ENCODE results near the gene MRPL24. TPM values are rescaled to one million over a fixed set of nuclear protein-coding genes. Genes with fewer than 3 reads are reported as not detected.

MRPL24 gene
- total RNA-seq, 2 experiments from 2014 or later = 84.2 to 93.6 TPM

DNA sequence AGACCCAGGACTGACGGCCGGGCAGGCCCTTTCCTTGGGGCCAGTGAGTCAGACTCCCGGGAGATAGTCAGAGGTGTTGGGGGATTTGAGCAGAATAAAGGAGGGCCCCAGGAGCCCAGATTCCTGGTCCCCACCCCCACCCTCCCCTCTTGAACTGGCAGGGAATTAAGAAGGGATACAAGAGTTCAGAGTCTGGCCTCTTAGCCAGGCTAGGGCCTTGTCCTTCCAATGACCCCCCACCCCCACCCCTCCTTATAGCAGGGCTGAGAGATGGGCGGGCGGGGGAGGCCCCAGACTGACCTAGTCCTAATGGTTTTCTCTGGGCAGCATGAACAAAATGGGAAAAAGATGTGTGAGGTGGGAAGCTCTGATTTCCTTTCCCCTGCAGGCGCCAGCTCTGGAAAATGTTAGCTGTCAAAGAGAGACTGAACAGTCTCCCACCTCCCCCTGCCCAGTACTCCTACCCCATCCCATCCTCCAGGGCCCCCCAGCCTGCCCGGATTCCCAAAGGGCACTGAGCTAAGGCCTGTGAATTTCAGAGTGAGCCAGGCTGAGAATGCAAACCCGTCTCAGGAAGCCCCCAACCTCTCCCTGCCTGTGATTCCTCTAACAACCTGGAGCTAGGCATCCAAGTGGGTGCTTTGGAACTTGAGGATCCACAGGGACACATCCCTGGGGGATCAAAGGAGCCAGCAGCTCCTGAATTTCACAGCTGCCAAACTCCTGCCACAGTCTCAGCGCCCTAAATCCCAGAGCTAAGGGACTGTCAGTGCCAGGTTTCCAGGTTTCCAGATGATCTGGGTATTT lies 29.7 kb downstream of the MRPL24 start:
- intact Hi-C loops (cut with micrococcal nuclease) = no loop called here
- Mint-ChIP-seq H3K9me3 (no peaks in the 10 kb centered on the region), H3K27me3 (no peaks in the 10 kb centered on the region), H3K4me3 (no peak overlapping the region), H3K36me3 (ENCODE audit: low read depth) (peaks cover 2% of the 10 kb centered on the region), H3K27ac (no peak overlapping the region), H3K4me1 (ENCODE audit: low read depth) (peaks cover 16% of the 10 kb centered on the region)
- no peak for ATAC-seq
- ChIA-PET CTCF (interaction anchor here (0.9 to 9.2 kb wide), 7 partner anchors 16 to 179 kb away, joined by 3 to 91 read pairs (median 4); partner anchors contain the start of genes ISG20L2 and METTL25B), POLR2A (interaction anchor here (0.7 kb wide), 2 partner anchors 33 to 382 kb away, joined by 3 read pairs; no protein-coding TSS in a partner anchor)
- TF ChIP-seq, protein P1, sequence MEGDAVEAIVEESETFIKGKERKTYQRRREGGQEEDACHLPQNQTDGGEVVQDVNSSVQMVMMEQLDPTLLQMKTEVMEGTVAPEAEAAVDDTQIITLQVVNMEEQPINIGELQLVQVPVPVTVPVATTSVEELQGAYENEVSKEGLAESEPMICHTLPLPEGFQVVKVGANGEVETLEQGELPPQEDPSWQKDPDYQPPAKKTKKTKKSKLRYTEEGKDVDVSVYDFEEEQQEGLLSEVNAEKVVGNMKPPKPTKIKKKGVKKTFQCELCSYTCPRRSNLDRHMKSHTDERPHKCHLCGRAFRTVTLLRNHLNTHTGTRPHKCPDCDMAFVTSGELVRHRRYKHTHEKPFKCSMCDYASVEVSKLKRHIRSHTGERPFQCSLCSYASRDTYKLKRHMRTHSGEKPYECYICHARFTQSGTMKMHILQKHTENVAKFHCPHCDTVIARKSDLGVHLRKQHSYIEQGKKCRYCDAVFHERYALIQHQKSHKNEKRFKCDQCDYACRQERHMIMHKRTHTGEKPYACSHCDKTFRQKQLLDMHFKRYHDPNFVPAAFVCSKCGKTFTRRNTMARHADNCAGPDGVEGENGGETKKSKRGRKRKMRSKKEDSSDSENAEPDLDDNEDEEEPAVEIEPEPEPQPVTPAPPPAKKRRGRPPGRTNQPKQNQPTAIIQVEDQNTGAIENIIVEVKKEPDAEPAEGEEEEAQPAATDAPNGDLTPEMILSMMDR (IDR thresholded peaks at IDR 0.05) = no peak
- DNase-seq = no peak

GRCh38 chr1:156709757-156710489 lies 31.0 kb downstream of the MRPL24 start:
- ChIA-PET POLR2A (no interaction called here), CTCF (interaction anchor here (1.1 to 13.0 kb wide), 4 partner anchors 17 to 150 kb away, joined by 3 to 271 read pairs (median 82); partner anchors contain the start of genes ISG20L2 and METTL25B)
- TF ChIP-seq, protein P1 (IDR thresholded peaks at IDR 0.05) = no peak
- intact Hi-C loops (cut with micrococcal nuclease) = no loop called here
- DNase-seq (no peak), ATAC-seq (no peak)
- Mint-ChIP-seq H3K27me3 (peaks cover 5% of the 10 kb centered on the region), H3K36me3 (ENCODE audit: low read depth) (no peaks in the 10 kb centered on the region), H3K27ac (no peak overlapping the region), H3K4me1 (ENCODE audit: low read depth) (peaks cover 27% of the 10 kb centered on the region), H3K9me3 (no peaks in the 10 kb centered on the region), H3K4me3 (no peak overlapping the region)

DNA sequence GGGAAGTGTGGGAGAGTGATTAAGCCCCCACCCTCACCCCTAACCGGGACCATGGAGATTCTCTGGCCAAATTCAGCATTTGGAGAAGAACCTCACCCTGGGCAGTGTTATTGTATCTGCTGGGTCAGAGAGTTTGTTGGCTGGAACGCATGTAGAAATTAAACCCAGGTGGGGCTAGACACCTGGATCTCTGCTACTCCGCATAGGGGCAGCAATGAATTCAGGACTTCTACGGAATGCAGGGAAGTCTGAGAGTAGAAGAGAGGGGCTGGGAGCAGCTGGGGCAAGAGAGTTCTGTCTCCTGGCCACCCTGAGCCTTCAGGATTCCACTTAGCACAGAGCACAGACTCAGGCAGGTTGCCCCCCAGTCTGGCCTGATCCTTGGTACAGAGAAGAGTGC lies 31.9 kb downstream of the MRPL24 start:
- Mint-ChIP-seq H3K27ac (no peak overlapping the region), H3K36me3 (ENCODE audit: low read depth) (no peaks in the 10 kb centered on the region), H3K4me3 (no peak overlapping the region), H3K27me3 (peaks cover 10% of the 10 kb centered on the region), H3K9me3 (no peaks in the 10 kb centered on the region), H3K4me1 (ENCODE audit: low read depth) (peaks cover 32% of the 10 kb centered on the region)
- DNase-seq = no peak
- TF ChIP-seq, protein P1 (IDR thresholded peaks at IDR 0.05) = no peak
- CTCF ChIA-PET = interaction anchor here (0.9 to 13.0 kb wide), 3 partner anchors 17 to 183 kb away, joined by 3 to 271 read pairs (median 108); partner anchors contain the start of genes ISG20L2 and METTL25B
- POLR2A ChIA-PET = interaction anchor here (1.1 kb wide), 1 partner anchor 13 kb away, joined by 3 read pairs; no protein-coding TSS in a partner anchor
- intact Hi-C loops (cut with micrococcal nuclease) = no loop called here
- ATAC-seq = no peak

DNA sequence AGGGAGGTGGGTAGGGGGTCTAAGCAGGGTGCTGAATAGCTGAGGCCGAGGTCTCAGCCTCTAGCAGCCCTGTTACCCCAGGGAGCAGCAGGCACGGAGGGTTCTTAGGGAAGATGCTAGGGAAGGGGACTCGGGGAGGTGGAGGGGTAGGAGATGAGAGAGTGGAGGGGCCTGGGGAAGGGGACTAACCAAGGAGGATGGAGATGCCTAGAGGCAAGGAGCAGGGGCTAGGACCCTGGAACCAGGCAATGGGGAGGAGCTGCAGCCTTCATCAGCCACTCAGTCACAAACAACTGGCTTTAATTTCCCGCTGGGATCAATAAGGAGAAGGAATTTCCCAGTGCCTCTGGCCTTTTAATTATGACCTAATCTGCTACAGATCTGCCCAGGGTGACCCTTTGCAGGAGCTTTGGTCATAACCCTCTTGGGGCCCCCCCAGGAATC lies 32.6 kb downstream of the MRPL24 start:
- Mint-ChIP-seq H3K36me3 (ENCODE audit: low read depth) (no peaks in the 10 kb centered on the region), H3K27ac (no peak overlapping the region), H3K4me3 (no peak overlapping the region), H3K27me3 (peaks cover 17% of the 10 kb centered on the region), H3K4me1 (ENCODE audit: low read depth) (peaks cover 34% of the 10 kb centered on the region), H3K9me3 (no peaks in the 10 kb centered on the region)
- TF ChIP-seq, protein P1 (IDR thresholded peaks at IDR 0.05) = no peak
- no peak for DNase-seq
- no peak for ATAC-seq
- ChIA-PET POLR2A (interaction anchor here (0.9 to 1.1 kb wide), 2 partner anchors 8 to 13 kb away, joined by 3 to 4 read pairs; no protein-coding TSS in a partner anchor), CTCF (interaction anchor here (0.9 to 13.0 kb wide), 10 partner anchors 16 to 184 kb away, joined by 3 to 271 read pairs (median 9); partner anchors contain the start of genes INSRR, ISG20L2 and METTL25B)
- intact Hi-C loops (cut with micrococcal nuclease) = no loop called here

Data from activated CD8-positive, alpha-beta T cell treated with anti-CD3 and anti-CD28 coated beads for 36 hours (primary cell).